B cell (primary cell): ENCODE results near the gene HDC. TPM values are rescaled to one million over a fixed set of nuclear protein-coding genes. Genes with fewer than 3 reads are reported as not detected.

ENCODE experiments used
- ATAC-seq: fragments of 200-7000 bp; cut with Tn5 transposase; one replicate; pipeline ENCODE4 v1.10.0; 2021; ENCODE audit warnings: low read depth, mild to moderate bottlenecking, moderate number of reproducible peaks, moderate library complexity
- CTCF ChIA-PET: fragments of 350-600 bp; sonication (Branson Sonifier 250); formaldehyde crosslinking; loops from one replicate; lab custom pipeline; 2021; ENCODE audit warnings: antibody characterized with exemption, inconsistent platforms; lab: Charles Lee
- POLR2A ChIA-PET: fragments of 350-600 bp; sonication (Branson Sonifier 250); formaldehyde crosslinking; loops from one replicate; lab custom pipeline; 2021; ENCODE audit warnings: antibody characterized with exemption; lab: Charles Lee
- DNase-seq: peaks from one replicate; pipeline ENCODE4 v3.0.0; 2013
- H2AFZ ChIP-seq: 2 replicates; pipeline ENCODE4 v1.6.1; 2012; ENCODE audit warnings: mild to moderate bottlenecking, low read depth, low read length; ENCODE audit not compliant: insufficient read depth, poor library complexity, severe bottlenecking
- H3K27ac ChIP-seq, 2 donors: 1 replicate in 1 of 2; 2 replicates in 1 of 2; pipeline ENCODE4 v1.5.1; 2012 to 2013; ENCODE audit warnings: low read length in 2 of 2, mild to moderate bottlenecking in 2 of 2, moderate library complexity in 1 of 2
- H3K27me3 ChIP-seq, 4 experiments: fragments of 200-600 bp in 1 of 4; sonication (generic) in 1 of 4; replicated peaks in 1 of 4; 1 replicate in 2 of 4; 2 replicates in 2 of 4; pipeline versions ENCODE4 v1.6.1 to v1.7.0; 2013 to 2016; ENCODE audit warnings: low read length in 3 of 4, mild to moderate bottlenecking in 2 of 4, mixed read lengths in 1 of 4, moderate library complexity in 1 of 4; ENCODE audit not compliant: insufficient read depth in 4 of 4, control insufficient read depth in 3 of 4; ENCODE audit errors: control extremely low read depth in 1 of 4
- H3K36me3 ChIP-seq, 2 experiments: replicated peaks in 1 of 2; 1 replicate in 1 of 2; 2 replicates in 1 of 2; pipeline versions ENCODE4 v1.6.1 to v1.7.1; 2013; ENCODE audit warnings: low read length in 1 of 2; ENCODE audit not compliant: insufficient read depth in 2 of 2, control insufficient read depth in 1 of 2; ENCODE audit errors: control extremely low read depth in 1 of 2, extremely low read depth in 1 of 2
- H3K4me1 ChIP-seq, 2 donors: fragments of 200-600 bp in 1 of 2; sonication (generic) in 1 of 2; 1 replicate in 1 of 2; 2 replicates in 1 of 2; pipeline versions ENCODE4 v1.5.1 to v1.6.1; 2013 to 2017; ENCODE audit warnings: low read length in 2 of 2; ENCODE audit not compliant: control insufficient read depth in 2 of 2, insufficient read depth in 2 of 2
- H3K4me2 ChIP-seq: replicated peaks from 2 replicates; pipeline ENCODE3; 2012; ENCODE audit warnings: mild to moderate bottlenecking, low read depth, low read length; ENCODE audit not compliant: poor library complexity, severe bottlenecking
- H3K4me3 ChIP-seq, 5 experiments: fragments of 200-600 bp in 1 of 5; sonication (generic) in 1 of 5; 1 replicate in 3 of 5; 2 replicates in 2 of 5; pipeline versions ENCODE4 v1.5.1 to v1.7.0; 2011 to 2016; ENCODE audit warnings: low read length in 4 of 5, mild to moderate bottlenecking in 4 of 5, low read depth in 2 of 5, control low read depth in 1 of 5, moderate library complexity in 1 of 5; ENCODE audit not compliant: insufficient read depth in 1 of 5; ENCODE audit errors: control extremely low read depth in 1 of 5, extremely low read depth in 1 of 5
- H3K79me2 ChIP-seq: fragments of 200-600 bp; sonication (generic); one replicate; pipeline ENCODE4 v1.6.0; 2016; ENCODE audit warnings: low read length; ENCODE audit not compliant: control insufficient read depth, insufficient read depth
- H3K9ac ChIP-seq: fragments of 200-600 bp; sonication (generic); 2 replicates; pipeline ENCODE4 v1.6.1; 2017; ENCODE audit warnings: mild to moderate bottlenecking, low read length, moderate library complexity
- H3K9me3 ChIP-seq, 3 donors: one replicate each; pipeline versions ENCODE4 v1.6.1 to v1.7.1; 2013; ENCODE audit warnings: low read length in 2 of 3; ENCODE audit not compliant: control insufficient read depth in 2 of 3, insufficient read depth in 1 of 3; ENCODE audit errors: control extremely low read depth in 1 of 3
- H4K20me1 ChIP-seq: 2 replicates; pipeline ENCODE4 v1.6.0; 2012; ENCODE audit warnings: mild to moderate bottlenecking, low read length; ENCODE audit not compliant: insufficient read depth, control insufficient read depth, poor library complexity, severe bottlenecking
- H3K27ac Mint-ChIP-seq: one replicate; pipeline ENCODE4 v1.8.0; 2021; ENCODE audit warnings: mixed read lengths
- H3K27me3 Mint-ChIP-seq: one replicate; pipeline ENCODE4 v1.8.0; 2021; ENCODE audit warnings: mixed read lengths
- H3K4me1 Mint-ChIP-seq: one replicate; pipeline ENCODE4 v1.8.0; 2021; ENCODE audit warnings: mixed read lengths
- H3K4me3 Mint-ChIP-seq: one replicate; pipeline ENCODE4 v1.8.0; 2021; ENCODE audit warnings: mixed read lengths
- H3K9me3 Mint-ChIP-seq: one replicate; pipeline ENCODE4 v1.8.0; 2022; ENCODE audit warnings: mixed read lengths; ENCODE audit not compliant: insufficient read depth
- EZH2 ChIP-seq: IDR thresholded peaks from 2 replicates; pipeline ENCODE4 v1.6.1; 2012; ENCODE audit warnings: borderline replicate concordance, low read depth, mild to moderate bottlenecking, moderate library complexity, low read length; ENCODE audit not compliant: insufficient read depth, poor library complexity, severe bottlenecking
- WGBS: methylation state at CpG from one replicate; pipeline ENCODE4 v1.1.5; 2013; ENCODE audit warnings: missing lambda C conversion rate; ENCODE audit not compliant: insufficient coverage; 5-methylcytosine and 5-hydroxymethylcytosine counted together
- intact Hi-C: fragments of 100-400 bp; cut with micrococcal nuclease; formaldehyde crosslinking; loops from one replicate; pipeline ENCODE4 v1.10.0; 2022
- polyA plus RNA-seq: library from polyadenylated mRNA; depleted of rRNA; stranded (reverse); fragments of >200 nt; gene quantifications from 2 replicates; pipeline ENCODE4 v1.2.3, GENCODE V29; 2012
- total RNA-seq, 2 donors: library from RNA; stranded (reverse); fragments of 120-200 nt in 1 of 2; gene quantifications; 1 replicate in 1 of 2; 2 replicates in 1 of 2; pipeline versions ENCODE4 v1.2.3 to v1.2.4, GENCODE V29; 2013 to 2022
- TF ChIP-seq, protein P1 (sequence below): fragments of 200-600 bp; IDR thresholded peaks from one replicate; pipeline ENCODE4 v1.8.0; 2022; ENCODE audit warnings: antibody characterized with exemption, mild to moderate bottlenecking

The HDC gene
- total and polyA plus RNA-seq, 2 donors (not counting 1 experiment from before 2014, with no cell fraction given), result 0.88 TPM; not detected in 1

DNA sequence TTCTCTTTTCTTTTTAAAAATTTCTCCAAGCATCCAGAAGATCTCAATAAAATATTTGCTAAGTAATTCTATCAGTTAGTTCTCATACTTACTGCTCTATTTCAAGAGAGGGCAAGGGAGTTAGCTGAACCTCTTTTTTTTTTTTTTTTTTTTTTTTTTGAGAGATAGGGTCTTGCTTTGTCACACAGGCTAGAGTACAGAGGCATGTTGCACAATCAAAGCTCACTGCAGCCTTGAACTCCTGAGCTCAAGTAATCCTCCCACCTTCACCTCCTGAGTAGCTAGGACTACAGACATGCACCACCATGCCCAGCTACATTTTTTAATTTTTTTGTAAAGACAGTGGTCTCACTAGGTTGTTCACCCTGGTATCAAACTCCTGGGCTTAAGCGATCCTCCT is 21.4 kb downstream of the HDC start:
- no peaks in the 10 kb centered on the region for H3K36me3 ChIP-seq
- no peaks in the 10 kb centered on the region for H4K20me1 ChIP-seq
- TF ChIP-seq EZH2, result no peak
- TF ChIP-seq, protein P1, sequence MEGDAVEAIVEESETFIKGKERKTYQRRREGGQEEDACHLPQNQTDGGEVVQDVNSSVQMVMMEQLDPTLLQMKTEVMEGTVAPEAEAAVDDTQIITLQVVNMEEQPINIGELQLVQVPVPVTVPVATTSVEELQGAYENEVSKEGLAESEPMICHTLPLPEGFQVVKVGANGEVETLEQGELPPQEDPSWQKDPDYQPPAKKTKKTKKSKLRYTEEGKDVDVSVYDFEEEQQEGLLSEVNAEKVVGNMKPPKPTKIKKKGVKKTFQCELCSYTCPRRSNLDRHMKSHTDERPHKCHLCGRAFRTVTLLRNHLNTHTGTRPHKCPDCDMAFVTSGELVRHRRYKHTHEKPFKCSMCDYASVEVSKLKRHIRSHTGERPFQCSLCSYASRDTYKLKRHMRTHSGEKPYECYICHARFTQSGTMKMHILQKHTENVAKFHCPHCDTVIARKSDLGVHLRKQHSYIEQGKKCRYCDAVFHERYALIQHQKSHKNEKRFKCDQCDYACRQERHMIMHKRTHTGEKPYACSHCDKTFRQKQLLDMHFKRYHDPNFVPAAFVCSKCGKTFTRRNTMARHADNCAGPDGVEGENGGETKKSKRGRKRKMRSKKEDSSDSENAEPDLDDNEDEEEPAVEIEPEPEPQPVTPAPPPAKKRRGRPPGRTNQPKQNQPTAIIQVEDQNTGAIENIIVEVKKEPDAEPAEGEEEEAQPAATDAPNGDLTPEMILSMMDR, result no peak
- H3K27ac ChIP-seq, result no peak overlapping the region
- H3K4me3 ChIP-seq, result no peak overlapping the region
- WGBS, result 100% methylated on average over 1 of the region's 1 CpG
- H3K27me3 ChIP-seq, result no peaks in the 10 kb centered on the region
- H3K27me3 Mint-ChIP-seq, result no peaks in the 10 kb centered on the region
- intact Hi-C loops, result no loop called here
- peaks cover 12% of the 10 kb centered on the region for H3K4me1 Mint-ChIP-seq
- CTCF ChIA-PET, result no interaction called here
- no peak overlapping the region for H2AFZ ChIP-seq
- no peak overlapping the region for H3K4me3 Mint-ChIP-seq
- no peaks in the 10 kb centered on the region for H3K79me2 ChIP-seq
- H3K9me3 ChIP-seq, result no peaks in the 10 kb centered on the region
- DNase-seq, result no peak
- no peak overlapping the region for H3K4me2 ChIP-seq
- ATAC-seq, result no peak
- no peak overlapping the region for H3K27ac Mint-ChIP-seq
- H3K9ac ChIP-seq, result no peak overlapping the region
- H3K9me3 Mint-ChIP-seq, result no peaks in the 10 kb centered on the region
- POLR2A ChIA-PET, result interaction anchor here (0.6 kb wide), 1 partner anchor 61 kb away, joined by 4 read pairs; no protein-coding TSS in a partner anchor
- peaks cover 9 to 13% of the 10 kb centered on the region in 2 donors for H3K4me1 ChIP-seq

DNA sequence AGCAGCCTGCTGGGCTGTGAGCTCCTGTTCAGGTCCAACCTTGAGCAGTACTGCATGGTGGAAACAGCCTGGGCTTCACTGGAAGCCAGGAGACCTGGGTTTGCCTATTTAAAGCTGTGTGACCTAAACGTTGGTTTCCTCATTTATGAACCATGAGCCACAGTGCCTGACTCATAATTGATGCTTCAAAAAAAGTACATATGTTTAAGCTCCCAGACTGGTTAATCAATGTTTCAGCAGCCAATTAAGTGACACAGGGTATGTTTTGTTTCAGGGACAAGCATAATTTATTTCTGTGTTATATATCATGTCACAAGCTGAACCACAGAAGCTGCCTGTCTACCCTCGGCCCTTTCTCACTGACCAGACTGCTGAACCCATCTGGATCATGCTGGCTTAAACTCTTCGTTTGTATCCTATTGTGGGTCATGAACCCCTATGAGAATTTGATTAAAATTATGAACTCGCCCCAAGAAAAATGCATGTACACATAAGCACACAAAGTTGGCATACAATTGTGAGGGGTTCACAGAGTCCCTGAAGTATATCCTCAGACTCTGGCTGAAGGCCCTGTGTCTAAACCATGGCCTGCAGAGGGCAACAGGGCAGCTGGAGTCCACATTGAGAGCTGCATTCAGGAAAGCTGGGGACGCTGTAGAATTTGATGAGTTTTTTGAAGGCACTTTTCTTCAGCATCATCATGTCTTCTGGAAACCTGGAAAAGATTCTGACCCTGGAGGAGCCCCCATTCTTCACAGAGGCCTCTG is 23.7 kb downstream of the HDC start:
- Histone ChIP-seq H3K4me2 (no peak overlapping the region), H3K27ac (no peak overlapping the region), H3K36me3 (no peaks in the 10 kb centered on the region), H3K27me3 (no peaks in the 10 kb centered on the region), H3K4me3 (no peak overlapping the region), H4K20me1 (no peaks in the 10 kb centered on the region), H3K9ac (no peak overlapping the region), H3K4me1 (no peaks in the 10 kb centered on the region), H2AFZ (no peak overlapping the region), H3K79me2 (no peaks in the 10 kb centered on the region), H3K9me3 (no peaks in the 10 kb centered on the region)
- intact Hi-C loops, result no loop called here
- Mint-ChIP-seq H3K4me1 (peaks cover under 1% of the 10 kb centered on the region), H3K9me3 (no peaks in the 10 kb centered on the region), H3K27me3 (no peaks in the 10 kb centered on the region), H3K4me3 (no peak overlapping the region), H3K27ac (no peak overlapping the region)
- ATAC-seq (no peak), DNase-seq (no peak)
- POLR2A ChIA-PET, result no interaction called here
- 100% methylated on average over 2 of the region's 5 CpGs for WGBS
- TF ChIP-seq, protein P1, result no peak
- no peak for TF ChIP-seq EZH2
- CTCF ChIA-PET, result no interaction called here
